Mononuclear cell (primary cell): ENCODE measurements around the gene KCNA1. TPM values are rescaled to one million over a fixed set of nuclear protein-coding genes. Genes with fewer than 3 reads are reported as not detected.

Source experiments
- H3K27me3 ChIP-seq: 2 replicates; pipeline ENCODE4 v1.6.0; 2011; ENCODE audit warnings: low read length, control low read depth; ENCODE audit not compliant: insufficient read depth
- H3K4me1 ChIP-seq: 2 replicates; pipeline ENCODE4 v1.5.1; 2011; ENCODE audit warnings: mild to moderate bottlenecking, low read length, control low read depth; ENCODE audit not compliant: insufficient read depth
- H3K4me3 ChIP-seq: 2 replicates; pipeline ENCODE4 v1.5.1; 2011; ENCODE audit warnings: mild to moderate bottlenecking, low read length, moderate library complexity
- H3K9me3 ChIP-seq: 2 replicates; pipeline ENCODE4 v1.5.1; 2011; ENCODE audit warnings: low read depth, mild to moderate bottlenecking, control low read depth, low read length
- total RNA-seq: library from RNA; depleted of rRNA; stranded (reverse); fragments of >200 nt; gene quantifications from one replicate; pipeline ENCODE4 v1.2.3, GENCODE V29; 2012

Gene KCNA1
- total RNA-seq, 1 donor, result under 0.01 TPM

DNA sequence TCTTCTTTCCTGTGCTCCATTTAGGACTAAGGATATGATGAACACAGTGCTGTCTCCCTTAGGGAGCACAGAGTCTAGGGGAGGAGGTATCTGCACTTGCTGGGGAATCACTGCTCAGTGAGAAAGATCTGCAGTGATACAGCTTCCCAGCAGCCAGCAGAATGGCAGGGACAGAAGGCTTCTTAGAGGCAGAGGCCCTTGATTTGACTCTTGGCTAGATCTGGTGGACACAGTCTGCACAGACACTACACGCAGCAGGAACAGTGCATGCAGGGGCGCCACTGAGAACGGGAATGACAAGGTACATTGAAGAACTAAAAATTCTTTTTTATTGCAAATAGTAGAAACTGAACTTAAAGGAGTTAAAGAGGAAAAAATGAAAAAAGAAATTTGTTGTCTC, 51.6 kb downstream of the KCNA1 start:
- peaks cover 4% of the 10 kb centered on the region for H3K27me3 ChIP-seq
- no peaks in the 10 kb centered on the region for H3K4me1 ChIP-seq
- H3K9me3 ChIP-seq, result no peaks in the 10 kb centered on the region

DNA sequence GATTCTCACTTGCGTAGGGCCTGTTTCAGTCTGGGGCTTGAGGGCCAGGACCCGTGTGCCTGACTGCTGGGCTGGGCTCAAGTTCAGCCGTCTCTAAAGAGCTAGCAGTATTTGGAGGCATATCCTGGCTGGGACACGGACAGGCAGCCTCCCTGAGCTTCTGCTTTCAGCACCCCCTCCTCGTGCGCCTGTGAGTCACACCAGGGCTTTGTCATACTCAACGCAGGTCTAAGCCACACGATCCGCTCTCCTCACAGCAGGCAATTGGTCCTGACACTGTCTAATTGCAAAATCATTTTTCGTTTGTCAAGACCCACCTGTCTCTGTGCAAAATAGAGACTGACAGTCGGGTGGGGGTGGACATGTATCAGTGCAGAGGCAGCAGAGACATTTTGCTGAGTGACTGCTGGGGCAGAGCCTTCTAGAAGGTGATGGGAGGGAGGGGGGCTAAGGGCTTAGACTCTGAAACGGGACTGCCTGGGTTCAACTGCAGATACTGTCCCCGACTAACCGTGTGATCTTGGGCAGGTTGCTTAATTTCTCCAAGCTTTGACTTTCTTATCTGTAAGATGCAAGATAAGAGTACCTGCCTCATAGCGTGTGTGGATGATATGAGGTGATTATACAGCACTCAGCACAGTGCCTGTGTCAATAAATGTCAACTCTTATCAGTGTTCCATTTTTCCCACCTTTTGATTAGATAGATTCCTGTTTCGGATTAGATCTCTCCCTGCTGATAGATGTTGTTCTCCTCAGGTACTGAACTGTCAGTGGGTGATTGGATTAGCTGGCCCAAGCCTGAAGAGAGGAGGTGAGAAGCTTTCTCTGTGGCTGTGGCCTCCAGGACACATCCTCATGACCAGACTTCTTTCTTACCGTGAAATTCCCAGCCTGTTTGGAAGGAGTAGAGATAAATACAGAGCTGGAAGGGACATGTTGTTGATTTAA, 53.1 kb downstream of the KCNA1 start:
- Histone ChIP-seq H3K9me3 (no peaks in the 10 kb centered on the region), H3K4me1 (no peaks in the 10 kb centered on the region)

More for the DNA sequence above, 51.6 kb downstream of the KCNA1 start:
- no peak overlapping the region for H3K4me3 ChIP-seq

More for the DNA sequence above, 53.1 kb downstream of the KCNA1 start:
- peaks cover 4% of the 10 kb centered on the region for H3K27me3 ChIP-seq
- H3K4me3 ChIP-seq, result no peak overlapping the region

Other genes with a start within 250 kb of the KCNA1 start
- 0.42 TPM for gene GALNT8, start 189.5 kb upstream of the KCNA1 start, total RNA-seq
- 0.10 TPM for gene KCNA5, start 134.0 kb downstream of the KCNA1 start, total RNA-seq